GM21515 (cell line): Measurements from ENCODE around the gene ZNF536.
"Not testable (repeated sequence)": the region's sequence is repeated elsewhere in the genome, so short reads cannot be mapped to it uniquely, and the experiment has no call there.

Experiments used
- ATAC-seq: cut with Tn5 transposase; IDR thresholded peaks from one replicate; pipeline ENCODE4 v1.9.1; 2021; ENCODE audit not compliant: unreplicated experiment

ZNF536 gene

DNA sequence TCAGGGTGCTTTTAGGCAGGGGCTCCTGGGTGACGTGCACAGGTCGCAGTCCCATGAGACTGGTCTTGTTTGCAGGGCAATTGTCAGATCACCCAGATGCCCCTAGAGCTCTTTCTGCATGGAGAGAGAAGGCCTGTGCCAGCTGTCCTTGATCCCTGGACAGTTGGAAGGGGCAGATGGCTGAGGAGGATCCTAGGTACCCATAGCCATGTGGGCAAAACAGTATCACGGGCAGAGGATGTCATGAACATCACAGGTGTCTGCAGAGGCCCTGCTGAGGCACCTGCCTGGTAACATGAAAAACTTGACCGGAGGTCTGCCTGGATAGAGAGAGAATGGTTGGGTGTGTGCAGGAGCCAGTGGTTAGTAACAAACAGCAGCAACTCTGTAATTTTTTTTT lies 99.3 kb downstream of the ZNF536 start:
- ATAC-seq: no peak

DNA sequence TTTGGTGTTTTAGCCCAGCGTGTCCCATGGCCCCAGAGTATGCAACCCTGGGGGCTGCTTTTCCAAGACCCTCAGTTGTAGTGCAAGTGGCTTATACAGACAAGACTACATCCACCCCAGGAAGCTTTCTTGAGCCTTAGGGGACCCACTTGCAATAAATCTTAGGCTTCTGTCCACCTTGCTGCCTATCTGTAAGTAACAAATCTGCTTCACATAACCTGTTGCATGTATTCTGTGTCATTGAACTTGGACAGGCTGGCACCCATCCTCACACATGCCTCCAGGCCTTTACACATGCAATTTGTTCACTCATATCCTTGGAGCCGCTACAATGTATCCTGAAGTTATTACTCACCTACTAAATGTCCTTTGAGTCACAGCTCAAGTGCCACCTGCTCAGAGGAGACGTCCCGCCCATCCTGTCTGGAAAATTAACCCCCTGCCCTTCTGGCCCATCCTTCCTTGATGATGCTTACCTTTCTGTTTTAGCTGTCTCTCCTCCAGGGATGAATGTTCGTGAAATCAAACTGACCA lies 101.2 kb downstream of the ZNF536 start:
- no peak for ATAC-seq

DNA sequence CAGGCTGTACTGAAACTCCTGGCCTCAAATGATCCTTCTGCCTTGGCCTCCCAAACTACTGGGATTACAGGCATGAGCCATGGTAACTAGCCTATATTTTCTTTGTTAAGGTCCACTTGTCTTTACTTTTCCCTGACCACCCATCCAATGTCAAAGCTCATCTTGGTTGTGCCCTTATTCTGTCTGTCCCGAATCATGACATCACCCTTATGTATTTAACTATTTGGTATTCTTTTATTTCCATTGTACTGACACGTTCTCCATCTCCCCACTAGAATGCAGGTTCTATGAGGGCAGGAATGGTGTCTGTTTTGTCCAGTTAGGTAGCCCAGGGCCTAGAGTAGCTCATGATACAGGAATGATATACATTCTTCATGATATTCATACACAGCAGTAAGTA lies 104.8 kb downstream of the ZNF536 start:
- no peak for ATAC-seq

DNA sequence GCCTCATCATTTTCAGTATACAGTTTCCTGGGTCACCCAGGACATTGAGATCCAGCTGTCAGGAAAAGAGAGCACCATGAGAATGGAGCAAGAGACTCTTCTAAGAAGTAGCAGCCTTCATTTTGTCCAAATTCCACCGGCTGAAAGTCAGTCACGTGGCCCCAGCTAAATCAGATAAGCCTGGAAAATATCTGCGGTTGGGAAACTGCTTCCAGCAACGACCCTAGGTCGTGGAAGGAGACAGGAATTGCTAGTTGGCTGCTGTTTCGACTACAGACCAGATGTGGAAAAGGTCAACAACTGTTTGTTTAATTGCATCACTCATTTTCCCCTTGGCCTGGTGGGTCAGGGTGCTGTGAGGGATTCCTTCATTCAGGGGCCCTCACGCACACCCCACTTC lies 107.0 kb downstream of the ZNF536 start:
- ATAC-seq: no peak

DNA sequence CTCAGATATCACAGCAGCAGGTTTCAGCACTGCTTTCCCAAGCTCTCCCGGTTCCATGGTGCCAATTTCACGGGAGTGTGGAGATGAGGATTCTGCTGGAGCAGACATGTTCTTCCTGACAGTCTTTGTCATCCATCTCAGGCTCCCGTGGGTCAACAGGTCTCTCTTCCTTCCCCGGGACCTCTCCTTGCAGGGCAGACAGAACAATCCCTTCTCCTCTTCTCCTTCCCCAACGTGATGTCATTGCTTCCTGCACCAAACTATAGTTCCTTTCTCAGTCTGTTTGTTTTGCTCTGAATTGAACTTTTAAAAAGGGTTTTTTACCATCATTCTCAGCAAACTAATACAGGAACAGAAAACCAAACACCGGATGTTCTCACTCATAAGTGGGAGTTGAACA lies 107.9 kb downstream of the ZNF536 start:
- no peak for ATAC-seq

DNA sequence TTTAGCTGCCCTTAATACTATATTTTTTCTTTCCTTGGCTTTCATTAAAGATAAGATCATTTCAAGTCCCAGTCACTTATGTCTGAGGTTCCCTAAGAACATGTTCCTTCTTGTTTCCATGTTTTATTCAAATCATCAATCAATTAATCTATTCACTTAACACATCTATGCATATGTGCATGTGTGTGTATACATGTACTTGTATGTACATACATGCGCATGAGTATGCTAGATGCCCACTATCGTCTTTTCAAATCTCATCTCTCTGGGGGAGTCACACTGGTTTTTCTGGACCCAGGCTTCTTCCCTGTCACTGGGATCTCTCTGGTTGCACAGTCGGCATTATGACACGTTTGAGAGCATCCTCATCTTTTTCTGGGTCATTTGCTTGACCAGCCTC lies 108.9 kb downstream of the ZNF536 start:
- ATAC-seq: no peak

DNA sequence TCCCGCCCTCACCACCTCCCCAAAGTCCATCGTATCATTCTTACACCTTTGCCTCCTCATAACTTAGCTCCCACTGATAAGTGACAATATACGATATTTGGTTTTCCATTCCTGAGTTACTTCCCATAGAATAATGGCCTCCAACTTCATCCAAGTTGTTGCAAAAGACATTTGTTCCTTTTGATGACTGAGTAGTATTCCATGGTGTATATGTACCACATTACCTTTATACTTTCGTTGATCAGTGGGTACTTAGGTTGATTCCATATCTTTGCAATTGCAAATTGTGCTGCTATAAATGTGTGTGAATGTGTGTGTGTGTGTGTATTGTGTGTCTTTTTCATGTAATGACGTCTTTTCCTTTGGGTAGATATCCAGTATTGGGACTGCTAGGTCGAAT lies 109.6 kb downstream of the ZNF536 start:
- ATAC-seq: no peak

DNA sequence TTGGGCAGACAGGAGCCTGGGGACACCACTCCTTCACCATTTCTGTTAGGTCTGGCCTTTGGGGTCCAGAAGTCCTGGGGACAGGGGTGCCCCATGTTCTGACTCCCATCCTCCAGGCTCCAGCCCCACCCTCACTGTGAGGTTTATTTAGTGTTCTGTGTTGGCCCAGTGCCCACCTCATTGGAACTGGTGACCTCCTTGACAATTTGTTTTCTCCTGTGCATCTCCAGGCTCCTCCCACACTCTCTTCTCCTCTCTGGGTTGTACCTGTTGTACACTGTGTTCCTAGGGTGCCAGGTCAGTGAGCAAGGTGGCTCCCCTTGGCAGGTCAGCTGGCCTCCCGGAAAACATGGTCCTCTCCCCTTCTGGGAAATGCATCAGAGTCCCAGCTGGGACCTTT lies 110.8 kb downstream of the ZNF536 start:
- ATAC-seq: no peak

DNA sequence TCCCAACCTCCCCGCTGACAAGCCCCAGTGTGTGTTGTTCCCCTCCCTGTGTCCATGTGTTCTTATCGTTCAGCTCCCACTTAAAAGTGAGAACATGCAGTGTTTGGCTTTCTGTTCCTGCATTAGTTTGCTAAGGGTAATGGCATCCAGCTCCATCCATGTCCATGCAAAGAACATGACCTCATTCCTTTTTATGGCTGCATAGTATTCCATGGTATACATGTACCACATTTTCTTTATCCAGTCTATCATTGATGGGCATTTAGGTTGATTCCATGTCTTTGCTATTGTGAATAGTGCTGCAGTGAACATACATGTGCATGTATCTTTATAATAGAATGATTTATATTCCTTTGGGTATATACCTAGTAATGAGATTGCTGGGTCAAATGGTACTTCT lies 114.1 kb downstream of the ZNF536 start:
- ATAC-seq: not testable (repeated sequence)

DNA sequence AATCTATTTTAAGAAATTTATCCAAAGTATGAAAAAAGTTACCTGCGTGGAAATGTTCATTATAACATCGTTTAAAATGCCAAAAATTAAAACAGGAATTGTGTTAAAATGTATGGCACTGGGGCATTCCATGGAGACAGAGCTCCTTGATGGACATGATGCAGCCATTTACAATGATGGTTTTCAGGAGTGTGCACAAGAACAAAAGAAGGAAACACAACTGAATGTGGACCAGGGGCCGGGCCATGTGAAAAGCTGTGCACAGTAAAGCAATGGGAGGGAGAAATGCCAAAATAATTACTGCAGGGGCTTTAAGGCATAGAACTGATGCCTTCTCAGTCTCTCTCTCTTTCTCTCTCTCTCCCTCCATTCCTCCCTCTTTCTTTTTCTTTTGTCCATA lies 115.0 kb downstream of the ZNF536 start:
- ATAC-seq: no peak

DNA sequence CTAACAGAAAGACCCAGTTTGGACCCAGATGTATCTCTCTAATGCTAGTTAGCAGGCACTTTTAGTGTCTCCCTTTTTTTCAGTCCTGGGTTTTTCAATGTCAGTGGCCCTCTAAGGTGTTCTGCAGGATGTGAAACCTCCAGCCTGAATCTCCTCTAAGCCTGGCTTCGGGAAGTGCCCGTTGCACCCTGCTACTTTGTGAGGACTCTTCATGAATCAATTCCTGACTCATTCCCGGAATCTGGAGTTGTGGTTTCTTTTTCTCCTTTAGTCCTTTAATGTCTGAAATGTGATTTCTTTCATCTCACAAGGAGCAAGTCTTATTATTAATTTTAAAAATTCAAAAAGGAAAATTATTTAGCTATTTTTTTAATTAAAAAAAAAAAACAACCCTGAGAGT lies 116.0 kb downstream of the ZNF536 start:
- ATAC-seq: no peak

DNA sequence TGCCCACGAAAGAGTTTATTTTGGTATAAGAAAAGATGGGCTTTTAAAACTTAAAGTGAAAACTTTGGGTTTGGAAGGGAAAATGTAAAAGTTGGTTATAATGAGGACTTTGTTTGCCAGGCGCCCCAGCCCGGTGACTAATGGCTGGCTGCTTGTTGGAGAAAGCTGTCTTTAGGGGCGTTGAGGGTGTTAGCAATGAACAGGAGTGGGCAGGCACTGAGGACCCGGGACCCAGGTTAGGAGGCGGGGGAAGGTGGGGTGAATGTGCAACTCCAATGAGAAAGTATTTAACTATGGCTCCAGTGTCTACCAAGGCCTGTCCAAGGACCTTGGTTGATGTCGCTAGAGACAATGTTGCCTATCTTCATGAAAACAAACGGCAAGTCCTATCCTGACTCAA lies 118.6 kb downstream of the ZNF536 start:
- ATAC-seq: no peak

DNA sequence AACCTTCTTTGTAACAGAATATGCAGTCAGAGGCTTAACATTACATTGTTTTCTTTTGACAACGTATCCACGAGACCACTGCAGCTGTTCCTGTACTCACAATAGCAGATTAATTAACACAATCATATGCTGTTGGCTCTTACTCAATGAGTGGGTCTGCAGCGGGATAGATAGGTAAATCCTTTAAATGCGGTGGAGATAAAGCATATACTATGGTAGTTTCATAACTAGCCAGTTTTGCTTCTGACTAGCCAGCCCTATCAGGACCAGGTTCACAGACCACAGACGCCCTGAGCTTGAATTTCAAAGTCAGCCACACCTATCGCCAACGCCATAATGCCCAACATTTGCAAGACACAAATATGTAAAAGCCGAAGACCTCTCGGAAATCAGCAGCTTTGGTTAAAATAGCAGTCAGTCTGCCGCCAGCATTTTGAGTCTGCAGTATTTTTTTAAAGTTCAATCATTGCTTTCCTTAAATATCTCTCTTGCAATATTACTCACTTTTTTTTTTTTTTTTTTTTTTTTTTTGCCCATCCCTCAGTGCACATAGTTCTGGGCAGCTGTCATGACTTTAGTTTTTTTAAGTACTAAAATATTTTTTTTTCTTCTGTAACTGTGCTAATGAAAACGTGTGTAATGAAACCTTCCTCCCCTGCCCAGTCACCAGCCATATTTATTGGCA lies 120.5 kb downstream of the ZNF536 start:
- no peak for ATAC-seq

DNA sequence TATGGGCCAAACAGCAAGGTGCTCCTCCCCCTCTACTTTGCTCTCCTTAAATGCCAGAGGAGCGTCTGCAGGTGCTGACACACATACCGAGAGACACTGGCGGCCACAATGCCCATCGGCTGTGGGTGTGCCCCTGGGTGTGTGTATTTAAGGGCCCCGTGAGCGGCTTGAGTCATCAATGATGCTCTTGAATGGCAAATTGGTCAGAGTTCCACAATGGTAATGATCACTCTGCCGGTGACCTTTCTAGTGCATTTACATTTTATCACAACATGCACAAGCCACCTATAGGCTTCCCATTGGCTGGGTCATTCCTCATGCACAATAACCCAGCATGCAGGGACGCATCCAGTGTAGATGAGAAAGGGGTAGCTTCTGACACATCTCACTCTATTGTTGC lies 124.8 kb downstream of the ZNF536 start:
- ATAC-seq: no peak

DNA sequence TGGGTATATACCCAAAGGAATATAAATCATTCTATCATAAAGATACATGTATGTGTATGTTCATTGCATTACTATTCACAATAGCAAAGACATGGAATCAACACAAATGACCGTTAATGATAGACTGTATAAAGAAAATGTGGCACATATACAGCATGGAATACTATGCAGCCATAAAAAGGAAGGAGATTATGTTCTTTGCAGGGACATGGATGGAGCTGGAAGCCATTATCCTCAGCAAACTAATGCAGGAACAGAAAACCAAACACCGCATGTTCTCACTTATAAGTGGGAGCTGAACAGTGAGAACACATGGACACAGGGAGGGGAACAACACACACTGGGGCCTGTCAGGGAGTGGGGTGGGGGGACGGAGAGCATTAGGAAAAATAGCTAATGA lies 125.9 kb downstream of the ZNF536 start:
- ATAC-seq: not testable (repeated sequence)

DNA sequence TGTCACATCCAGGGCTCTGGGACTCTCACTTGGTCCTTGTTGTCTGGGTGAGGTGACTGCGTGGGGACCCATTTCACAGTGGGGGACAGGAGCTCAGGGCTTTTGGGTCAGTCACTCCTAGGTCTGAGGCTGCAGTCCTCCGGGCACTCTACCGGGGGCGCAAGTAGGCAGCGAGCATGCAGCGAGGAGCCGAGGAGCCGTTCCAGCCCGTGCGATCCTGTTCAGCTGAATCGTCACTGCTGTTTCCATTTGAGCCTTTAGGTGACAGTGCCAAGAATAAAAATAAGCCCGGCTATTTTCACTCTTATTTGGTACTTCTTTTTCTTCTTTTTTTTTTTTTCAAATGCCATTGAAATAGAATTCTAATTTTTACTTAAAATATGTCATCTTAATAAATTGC lies 126.5 kb downstream of the ZNF536 start:
- no peak for ATAC-seq

DNA sequence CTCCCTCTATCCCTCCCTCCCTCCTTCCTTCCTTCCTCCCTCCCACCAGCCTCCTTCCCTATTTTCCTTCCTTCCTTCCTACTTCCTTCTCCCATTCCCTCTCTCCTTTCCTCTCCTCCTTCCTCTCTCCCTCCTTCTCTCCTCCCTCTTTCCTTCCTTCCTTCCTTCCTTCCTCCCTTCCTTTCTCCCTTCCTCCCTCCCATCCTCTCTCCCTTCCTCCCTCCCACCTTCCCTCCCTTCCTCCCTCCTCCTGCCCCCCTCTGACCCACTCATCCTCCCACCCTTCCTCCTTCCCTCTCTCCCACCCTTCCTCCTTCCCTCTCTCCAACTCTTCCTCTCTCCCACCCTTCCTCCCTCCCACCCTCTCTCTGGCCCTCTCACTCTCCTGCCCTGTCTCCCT lies 132.1 kb downstream of the ZNF536 start:
- ATAC-seq: no peak

DNA sequence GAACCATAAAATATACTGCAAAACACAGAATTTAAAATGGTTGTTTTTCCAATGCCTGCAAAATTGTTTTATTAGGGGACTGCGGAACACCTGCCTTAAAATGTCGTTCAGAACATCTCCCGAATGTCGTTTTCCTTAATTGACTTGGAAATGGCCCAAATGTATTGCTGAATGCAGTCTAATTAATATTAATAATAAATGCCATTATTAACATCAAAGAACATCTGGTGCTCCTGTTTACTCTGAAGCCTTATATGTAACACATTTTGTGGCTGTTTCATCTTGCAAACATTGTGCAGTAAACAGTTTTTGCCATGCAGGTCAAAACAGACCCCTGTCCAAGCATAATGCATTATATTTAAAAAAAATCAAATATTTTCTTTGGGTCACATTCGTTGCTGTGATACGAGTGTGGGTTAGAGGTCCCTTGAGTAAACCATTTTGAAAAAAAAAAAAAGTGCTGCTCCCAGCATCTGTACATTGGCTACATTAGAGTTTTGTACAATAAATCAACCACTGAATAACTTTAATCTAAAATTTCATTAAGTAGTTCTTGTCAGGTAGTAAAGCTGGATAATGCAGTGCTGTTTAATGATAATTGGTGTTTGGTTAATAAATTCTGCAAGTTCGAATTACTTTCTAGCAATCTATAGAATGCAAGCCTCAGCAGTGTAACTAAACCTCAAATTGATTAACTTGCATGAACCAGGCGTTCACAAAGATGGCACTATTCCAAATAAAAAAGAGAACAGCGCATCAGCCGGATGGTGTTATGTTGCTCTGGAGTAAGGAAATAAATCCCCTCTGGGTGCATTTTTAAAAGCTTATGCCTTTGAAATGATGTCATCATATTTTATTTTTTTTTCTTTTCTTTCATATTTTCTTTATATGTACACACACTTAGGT lies 140.2 kb downstream of the ZNF536 start:
- ATAC-seq: no peak

DNA sequence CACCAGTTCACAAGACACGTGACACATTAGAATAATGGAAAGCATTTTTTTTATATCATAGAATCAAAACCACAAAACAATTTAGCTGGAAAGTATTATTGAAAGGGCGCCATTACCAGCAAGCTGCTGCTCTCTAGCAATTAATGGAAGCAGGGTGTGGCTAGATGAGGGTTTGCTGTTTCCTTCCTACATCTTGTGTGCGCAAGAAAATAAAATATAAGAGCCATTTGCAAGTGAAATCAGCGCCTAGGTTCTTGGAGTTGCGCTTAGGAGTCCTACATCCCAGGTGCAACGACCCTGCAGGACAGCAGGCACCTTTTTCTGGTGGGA lies 140.9 kb downstream of the ZNF536 start:
- no peak for ATAC-seq

DNA sequence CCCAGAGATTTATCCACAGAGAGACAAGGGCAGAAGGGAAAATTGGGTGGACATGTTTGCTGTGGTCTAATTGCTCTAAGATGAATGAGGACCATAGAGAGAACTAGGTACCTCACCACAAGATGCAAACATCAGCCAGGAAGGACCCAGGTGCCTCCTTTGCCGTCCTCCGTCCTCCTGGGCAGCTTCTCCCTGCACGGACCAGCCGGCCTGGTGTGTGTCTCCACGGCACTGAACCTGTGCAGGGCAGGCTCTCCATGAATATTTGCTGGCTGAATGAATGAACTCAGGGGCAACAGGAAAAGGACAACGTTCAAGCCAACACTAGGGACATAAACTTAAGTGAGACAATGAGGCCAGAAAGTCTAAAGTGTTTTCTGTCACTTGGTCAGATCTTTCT lies 143.9 kb downstream of the ZNF536 start:
- ATAC-seq: no peak

DNA sequence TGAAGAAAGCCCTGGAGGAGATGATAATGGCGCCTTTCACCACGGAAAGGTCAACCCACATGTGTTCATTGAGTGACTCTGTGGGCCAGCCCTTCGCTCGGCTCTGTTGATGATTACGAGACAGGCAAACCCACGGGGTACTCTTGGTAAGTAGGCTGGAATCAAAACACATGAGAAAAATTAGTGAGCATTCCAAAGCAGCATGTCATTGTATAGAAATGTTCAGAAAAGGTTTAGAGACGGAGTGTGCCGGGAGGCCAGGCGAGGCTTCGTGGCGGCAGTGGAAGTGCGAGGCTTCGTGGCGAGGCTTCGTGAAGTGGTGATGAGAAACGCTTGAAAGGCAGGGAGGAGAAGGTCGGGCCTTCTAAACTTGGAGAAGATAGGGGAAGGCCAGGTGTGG lies 144.3 kb downstream of the ZNF536 start:
- no peak for ATAC-seq

DNA sequence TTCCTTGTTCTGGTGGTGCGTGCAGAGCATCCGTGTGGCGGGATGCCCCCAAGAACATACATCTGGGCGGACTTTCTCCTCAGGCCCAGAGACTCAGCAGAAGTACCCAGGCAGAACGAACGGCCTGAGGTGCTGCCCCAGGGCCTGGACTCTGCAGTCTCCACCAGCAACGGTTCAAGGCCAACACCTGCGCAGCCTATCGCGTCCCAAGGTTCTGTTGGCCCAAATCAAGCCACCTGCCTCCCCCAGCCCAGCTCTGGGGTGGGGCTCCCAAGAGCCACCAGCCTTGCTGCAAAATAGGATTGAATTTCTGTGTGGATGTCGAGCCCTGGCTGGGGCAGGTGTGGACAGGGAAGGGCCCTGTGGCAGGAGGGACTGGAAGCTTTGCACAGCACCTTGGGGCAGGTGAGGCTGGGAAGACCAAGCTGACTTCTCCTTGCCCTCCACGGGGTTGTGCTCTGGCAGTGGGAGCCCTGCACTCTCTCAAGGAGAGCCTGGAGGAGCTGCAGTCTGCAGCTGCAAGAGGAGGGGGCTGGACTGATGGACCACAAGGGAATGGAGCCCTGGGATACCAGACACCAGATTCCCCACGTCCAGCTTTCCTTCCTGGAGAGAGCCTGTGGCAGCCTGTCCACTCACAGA lies 146.9 kb downstream of the ZNF536 start:
- ATAC-seq: no peak
